CD4-positive, alpha-beta T cell treated with Interleukin-4 for 4 hours (primary cell): ENCODE measurements around the gene TRIM44.
"Not testable (repeated sequence)": the region's sequence is repeated elsewhere in the genome, so short reads cannot be mapped to it uniquely, and the experiment has no call there.

Experiments
- DNase-seq: peaks from one replicate; pipeline ENCODE4 v3.0.0-alpha.2; 2020

Gene TRIM44

GRCh38 chr11:35826006-35826405 lies 163.4 kb downstream of the TRIM44 start:
- no peak for DNase-seq

GRCh38 chr11:35826949-35827348 lies 164.4 kb downstream of the TRIM44 start:
- no peak for DNase-seq

- DNase-seq, result no peak
Measured at GRCh38 chr11:35836205-35836604, 173.6 kb downstream of the TRIM44 start.

- no peak for DNase-seq
Measured at GRCh38 chr11:35838071-35838470, 175.5 kb downstream of the TRIM44 start.

- not testable (repeated sequence) for DNase-seq
Measured at GRCh38 chr11:35838697-35839367, 176.3 kb downstream of the TRIM44 start.

GRCh38 chr11:35839368-35840161 lies 177.0 kb downstream of the TRIM44 start:
- DNase-seq, result no peak

GRCh38 chr11:35841733-35842132 lies 179.2 kb downstream of the TRIM44 start:
- DNase-seq, result no peak

- no peak for DNase-seq
Measured at GRCh38 chr11:35842958-35843357, 180.4 kb downstream of the TRIM44 start.

- no peak for DNase-seq
Measured at GRCh38 chr11:35844579-35844978, 182.0 kb downstream of the TRIM44 start.

GRCh38 chr11:35845860-35846259 lies 183.3 kb downstream of the TRIM44 start:
- DNase-seq, result no peak

GRCh38 chr11:35846874-35847273 lies 184.3 kb downstream of the TRIM44 start:
- no peak for DNase-seq

GRCh38 chr11:35847473-35847872 lies 184.9 kb downstream of the TRIM44 start:
- DNase-seq, result no peak

- DNase-seq, result no peak
Measured at GRCh38 chr11:35848616-35849015, 186.0 kb downstream of the TRIM44 start.

- no peak for DNase-seq
Measured at GRCh38 chr11:35850191-35850590, 187.6 kb downstream of the TRIM44 start.

- no peak for DNase-seq
Measured at GRCh38 chr11:35851342-35851741, 188.8 kb downstream of the TRIM44 start.

- DNase-seq, result no peak
Measured at GRCh38 chr11:35852056-35852455, 189.5 kb downstream of the TRIM44 start.

- DNase-seq, result no peak
Measured at GRCh38 chr11:35853971-35854370, 191.4 kb downstream of the TRIM44 start.

GRCh38 chr11:35855671-35856070 lies 193.1 kb downstream of the TRIM44 start:
- no peak for DNase-seq

- DNase-seq, result no peak
Measured at GRCh38 chr11:35856259-35856658, 193.7 kb downstream of the TRIM44 start.

- DNase-seq, result no peak
Measured at GRCh38 chr11:35856756-35857155, 194.2 kb downstream of the TRIM44 start.

- no peak for DNase-seq
Measured at GRCh38 chr11:35857922-35858321, 195.3 kb downstream of the TRIM44 start.

GRCh38 chr11:35859301-35859700 lies 196.7 kb downstream of the TRIM44 start:
- no peak for DNase-seq

- not testable (repeated sequence) for DNase-seq
Measured at GRCh38 chr11:35860194-35860593, 197.6 kb downstream of the TRIM44 start.

- DNase-seq, result no peak
Measured at GRCh38 chr11:35861191-35861590, 198.6 kb downstream of the TRIM44 start.

- no peak for DNase-seq
Measured at GRCh38 chr11:35862666-35863065, 200.1 kb downstream of the TRIM44 start.
